GM18858 (cell line): ENCODE data around the gene CPT1A.
"Not testable (repeated sequence)": the region's sequence is repeated elsewhere in the genome, so short reads cannot be mapped to it uniquely, and the experiment has no call there.

ENCODE experiments used
- ATAC-seq: cut with Tn5 transposase; IDR thresholded peaks from one replicate; pipeline ENCODE4 v1.9.1; 2021; ENCODE audit not compliant: unreplicated experiment

Gene CPT1A

DNA sequence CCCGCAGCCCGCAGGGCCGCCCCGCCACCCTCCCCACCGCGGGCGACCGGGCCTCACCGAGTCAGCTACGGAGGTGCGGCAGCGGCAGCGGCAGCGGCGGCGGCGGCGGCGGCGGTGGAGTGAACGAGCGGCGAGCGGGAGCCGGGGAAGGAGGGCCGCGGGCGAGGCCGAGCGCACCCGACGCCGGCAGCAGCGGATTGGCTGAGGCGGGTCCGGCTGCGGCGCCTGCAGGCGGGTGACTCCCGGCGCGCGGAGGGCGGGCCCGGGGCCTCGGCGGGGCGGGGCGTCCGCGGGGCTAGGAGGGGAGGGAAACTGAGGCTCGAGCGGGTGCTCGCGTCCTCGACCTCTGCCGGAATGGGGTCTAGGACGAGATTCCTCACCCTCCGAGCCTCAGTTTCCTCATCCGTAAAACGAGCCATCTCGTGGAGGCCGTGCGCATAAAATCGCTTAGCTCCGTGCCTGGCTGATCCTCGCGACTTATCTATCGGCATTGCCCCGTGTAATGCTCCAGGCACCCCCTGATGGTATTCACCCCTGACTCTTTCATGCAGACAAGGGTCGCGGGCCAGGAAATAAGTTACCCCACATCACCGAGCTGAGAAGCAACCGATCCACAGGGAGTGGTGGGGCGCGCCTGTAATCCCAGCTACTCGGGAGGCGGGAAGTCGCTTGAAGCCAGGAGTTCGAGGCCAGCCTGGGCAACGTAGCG lies at the start of gene CPT1A:
Gene CPT1A, minus strand, starts transcription at position 199 of the 709 bp plus-strand sequence. CDS start 26,442 bp downstream, outside the sequence.
- ATAC-seq = no peak

DNA sequence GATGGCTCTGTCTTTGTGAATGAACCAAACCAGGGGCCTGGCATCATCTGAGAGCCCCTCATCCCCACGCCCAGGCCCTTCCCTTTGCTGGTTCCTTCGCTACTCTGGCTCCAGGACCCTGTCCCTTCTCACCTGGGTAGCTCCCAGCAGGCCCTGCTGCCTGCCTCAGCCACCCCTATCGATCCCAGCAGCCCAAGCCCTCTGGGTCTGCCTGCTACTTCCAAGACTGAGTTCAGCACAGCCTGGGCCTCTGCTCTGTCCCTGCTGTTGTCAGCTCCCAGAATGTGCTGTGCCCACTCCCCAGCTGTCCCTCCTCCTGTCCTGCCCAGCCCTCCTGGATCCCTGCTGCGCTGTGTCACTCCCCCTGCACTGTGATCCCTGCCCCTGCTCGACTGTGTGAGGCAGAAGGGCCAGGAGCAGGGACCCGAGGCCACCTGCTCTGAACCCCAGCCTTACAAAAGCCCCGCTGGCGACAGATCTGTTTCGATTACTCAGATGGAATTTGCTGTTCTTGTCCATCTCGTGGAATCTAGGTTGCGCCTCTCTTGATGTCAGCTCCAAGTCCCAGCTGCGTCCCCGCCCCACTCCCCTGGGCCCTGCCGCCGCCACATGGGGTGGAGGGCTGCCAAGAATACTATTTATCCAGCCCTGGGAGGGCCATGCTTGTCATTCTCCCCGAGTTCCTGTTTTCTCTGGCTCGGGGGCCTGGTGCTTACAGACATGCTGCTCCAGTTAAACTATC lies 48.9 kb upstream of the CPT1A start:
- no peak for ATAC-seq

DNA sequence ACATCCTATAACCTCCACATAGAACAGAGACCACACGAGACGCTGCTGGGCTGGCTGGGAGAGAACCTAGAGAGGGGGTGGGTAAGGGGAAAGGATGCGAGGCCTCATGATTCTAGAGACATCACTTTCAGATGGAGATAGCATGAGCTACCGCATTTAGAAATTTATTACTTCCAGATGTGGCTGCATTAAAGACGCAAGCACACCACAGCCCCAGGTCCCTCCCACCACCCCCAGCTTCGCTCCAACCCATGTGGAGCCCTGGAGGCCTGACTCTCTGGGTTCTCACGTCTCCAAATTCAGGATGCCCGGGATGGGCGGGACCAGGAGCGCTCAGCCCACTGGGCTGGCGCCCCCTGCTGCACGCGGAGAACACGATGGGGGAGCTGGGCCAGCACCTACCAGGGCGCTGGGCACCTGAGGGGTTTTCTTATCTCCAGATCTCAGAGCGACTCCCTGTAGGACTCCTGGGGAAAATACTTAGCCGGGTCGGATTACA lies 48.3 kb upstream of the CPT1A start:
- no peak for ATAC-seq

DNA sequence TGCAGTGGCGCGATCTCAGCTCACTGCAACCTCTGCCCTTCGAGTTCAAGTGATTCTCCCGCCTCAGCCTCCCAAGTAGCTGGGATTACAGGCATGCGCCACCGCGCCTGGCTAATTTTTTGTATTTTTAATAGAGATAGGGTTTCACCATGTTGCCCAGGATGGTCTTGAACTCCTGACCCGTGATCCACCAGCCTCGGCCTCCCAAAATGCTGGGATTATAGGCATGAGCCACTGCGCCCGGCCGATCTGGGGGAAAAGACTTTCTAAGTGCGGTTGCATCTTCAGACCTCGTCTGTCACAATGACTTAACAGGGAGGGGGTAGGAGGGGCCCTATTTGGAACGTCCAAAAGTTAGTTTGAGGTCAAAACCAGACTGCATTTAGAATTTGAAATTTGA lies 43.1 kb upstream of the CPT1A start:
- not testable (repeated sequence) for ATAC-seq

DNA sequence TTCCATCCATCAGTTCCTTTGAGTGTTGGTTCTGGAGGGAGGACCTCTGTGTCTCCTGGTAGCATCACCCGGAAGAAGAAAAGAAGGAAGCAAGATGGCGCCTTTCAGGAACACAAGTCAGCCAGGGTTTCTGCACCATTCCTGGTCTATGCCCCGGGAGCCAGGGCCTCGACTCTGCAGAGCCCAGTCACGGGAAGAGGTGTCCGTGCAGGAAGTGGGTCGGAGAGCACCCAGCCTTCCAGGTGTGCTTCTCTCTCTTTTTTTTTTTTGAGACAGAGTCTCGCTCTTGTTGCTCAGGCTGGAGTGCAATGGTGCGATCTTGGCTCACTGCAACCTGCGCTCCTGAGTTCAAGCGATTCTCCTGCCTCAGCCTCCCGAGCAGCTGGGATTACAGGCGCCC lies 40.7 kb upstream of the CPT1A start:
- no peak for ATAC-seq

DNA sequence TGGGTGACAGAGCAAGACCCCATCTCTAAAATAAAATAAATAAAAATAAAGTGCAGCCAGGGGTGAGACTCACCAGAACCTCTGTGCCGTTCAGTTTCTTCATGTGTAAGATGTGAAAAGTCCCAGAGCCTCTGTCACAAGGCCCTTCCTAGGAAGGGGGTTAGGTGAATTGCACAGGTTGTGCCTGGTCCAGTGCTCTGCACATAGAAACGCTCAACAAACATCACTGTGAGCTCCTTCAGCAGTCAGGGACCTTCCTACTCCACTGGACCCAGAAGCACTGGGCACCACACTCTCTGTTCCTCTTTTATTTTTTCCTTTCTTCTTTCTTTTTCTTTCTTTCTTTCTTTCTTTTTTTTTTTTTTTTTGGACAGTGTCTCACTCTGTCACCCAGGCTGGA lies 39.6 kb upstream of the CPT1A start:
- no peak for ATAC-seq

DNA sequence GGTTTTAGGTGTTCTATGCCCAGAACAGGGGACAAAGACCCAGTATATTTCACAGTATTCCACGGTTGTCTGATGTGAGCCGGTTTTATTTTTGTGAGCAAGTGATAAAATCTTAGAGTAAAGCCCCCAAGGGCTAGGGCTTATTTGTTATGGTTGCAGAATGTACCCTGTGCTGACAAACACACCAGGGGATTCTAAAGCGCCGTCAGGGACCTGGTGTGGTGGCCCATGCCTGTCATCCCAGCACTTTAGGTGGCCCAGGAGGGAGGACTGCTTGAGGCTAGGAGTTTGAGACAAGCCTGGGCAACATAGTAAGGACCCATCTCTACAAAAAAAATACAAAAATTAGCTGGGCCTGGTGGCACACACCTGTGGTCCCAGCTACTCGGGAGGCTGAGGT lies 39.1 kb upstream of the CPT1A start:
- no peak for ATAC-seq

DNA sequence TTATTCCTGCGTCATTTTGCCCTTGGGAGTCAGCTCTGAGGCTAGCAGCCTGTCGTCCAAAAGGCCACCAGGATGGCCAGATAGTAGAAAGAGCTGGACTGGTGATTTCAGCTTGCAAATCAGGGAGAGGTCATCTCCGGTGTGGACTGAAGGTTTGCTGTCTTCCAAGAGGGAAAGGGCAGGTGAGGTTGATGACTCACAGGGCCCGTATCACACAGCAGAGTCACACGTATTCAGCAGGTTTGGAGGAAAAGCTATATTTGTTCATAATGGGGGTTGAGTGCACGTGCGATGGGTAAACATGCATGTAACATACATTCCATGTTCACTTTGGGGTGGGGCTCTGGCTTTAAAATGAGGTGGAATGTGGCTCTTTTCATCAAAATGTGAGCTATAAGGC lies 36.3 kb upstream of the CPT1A start:
- ATAC-seq = no peak

DNA sequence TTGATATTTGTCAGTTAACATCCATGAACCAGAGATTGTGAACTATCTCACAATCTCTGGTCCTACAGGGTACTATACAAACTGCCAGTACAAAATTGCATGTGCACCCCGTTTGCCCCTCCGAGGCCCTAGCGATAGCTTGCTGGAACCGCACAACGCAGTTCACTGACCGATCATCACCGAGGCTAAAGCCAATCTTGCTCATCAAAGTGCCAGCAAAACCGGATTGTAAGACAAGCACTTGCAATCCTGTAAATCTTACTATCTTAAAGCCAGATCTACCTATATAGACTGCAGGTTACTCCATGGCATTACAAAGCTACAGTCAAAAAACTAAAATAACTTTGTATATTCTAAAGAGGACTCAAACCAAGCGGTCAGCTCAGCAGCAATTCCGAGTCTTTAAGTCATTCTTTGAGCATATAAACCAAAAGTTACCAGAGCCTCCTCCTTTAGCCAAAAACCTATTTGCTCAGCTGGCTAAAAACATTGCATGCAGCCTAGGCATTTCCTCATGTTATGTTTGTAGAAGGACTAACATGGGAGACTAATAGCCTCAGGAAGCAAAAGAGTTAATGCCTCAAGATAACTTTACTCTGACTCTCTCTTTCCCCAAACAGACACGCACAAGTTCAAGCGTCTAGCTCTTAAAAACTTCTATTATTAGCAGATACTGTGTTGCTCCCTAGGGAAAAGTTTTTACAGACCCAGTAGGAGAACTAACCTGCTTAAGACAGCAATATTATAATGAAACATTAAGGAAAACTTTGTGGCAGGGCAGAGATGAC lies 30.7 kb upstream of the CPT1A start:
- ATAC-seq = no peak

DNA sequence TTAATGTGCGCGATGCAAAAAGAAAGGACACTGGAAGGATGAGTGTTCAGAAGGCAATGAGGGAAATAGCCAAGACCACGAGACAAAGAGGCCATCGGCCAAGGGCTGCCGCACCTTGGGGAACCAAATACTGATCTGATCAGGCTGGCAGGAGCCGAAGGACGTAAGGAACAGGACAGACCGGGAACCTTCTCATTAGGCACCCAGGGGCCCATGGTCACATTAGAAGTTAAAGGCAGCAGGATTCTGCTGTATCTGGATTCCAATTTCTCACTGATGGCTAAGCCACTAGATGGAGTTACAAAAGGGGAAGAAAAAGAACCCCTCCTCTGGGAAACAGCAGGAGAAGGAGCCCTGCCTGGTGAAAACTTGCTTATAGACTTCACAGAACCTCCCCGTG lies 28.8 kb upstream of the CPT1A start:
- ATAC-seq = no peak

DNA sequence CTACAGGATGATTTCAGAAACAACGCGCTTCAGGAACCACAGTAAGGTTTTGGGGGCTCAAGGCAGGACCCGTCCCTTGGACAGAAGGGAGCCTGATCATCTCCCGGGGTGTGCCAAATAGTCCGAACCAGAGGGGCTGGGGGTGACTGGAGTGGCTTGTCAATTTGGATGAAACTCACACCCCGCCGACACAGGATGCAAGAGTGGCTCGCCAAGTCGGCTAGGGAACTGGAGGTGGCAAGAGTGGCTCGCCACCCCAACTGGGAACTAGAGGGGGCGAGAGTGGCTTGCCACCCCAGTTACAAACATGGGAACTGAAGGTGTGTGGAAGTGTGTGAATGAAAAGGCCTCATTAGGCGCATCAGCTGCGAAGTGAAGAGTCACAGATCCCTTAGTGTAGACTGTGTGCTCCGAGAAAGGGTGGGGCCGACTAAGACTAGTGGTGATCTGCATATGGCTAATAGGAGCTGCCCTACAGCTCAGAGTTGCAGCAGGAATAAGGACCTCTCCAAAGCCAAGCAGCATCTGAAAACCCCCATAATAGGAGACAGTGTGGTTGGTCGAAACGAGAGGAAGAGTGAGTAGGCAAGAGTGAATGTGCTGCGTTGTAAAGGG lies 26.6 kb upstream of the CPT1A start:
- ATAC-seq = no peak

DNA sequence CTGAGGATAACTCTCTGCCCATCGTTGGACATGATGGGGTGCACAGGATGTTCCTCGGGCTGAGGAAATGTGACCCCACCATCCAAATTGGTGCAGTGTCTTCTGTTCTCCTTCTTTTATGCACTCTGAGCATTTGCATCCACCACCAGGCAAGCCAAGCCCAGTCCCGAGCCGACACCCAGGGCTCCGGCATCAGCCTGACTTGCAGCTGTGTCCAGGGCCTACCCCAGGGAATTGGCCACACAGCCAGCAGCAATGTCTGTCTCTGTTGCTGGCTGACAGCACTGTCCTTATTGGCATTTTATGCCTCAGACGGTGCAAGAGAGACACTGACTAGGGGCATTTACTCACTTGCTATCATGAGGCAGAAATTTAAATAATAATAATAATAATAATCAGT lies 25.4 kb upstream of the CPT1A start:
- no peak for ATAC-seq

DNA sequence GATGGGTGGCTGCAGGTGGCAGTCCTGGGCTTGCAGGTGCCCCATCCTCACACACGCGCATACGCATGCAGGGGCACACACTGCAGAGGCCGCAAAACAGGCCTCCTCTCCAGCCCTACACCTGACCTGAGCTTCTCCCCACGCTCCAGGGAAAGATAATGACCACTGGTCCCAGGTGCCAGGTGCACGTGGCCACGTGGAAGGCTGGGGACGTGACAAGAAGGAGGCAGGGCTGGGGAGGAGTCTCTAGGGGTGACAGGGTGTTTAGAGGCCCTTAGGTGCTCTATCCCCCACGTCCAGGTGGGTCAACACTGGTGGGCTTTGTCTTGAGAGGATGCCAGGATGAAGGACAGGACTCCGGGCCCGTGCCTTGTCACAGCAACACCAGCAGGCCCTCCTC lies 23.5 kb upstream of the CPT1A start:
- ATAC-seq = no peak

DNA sequence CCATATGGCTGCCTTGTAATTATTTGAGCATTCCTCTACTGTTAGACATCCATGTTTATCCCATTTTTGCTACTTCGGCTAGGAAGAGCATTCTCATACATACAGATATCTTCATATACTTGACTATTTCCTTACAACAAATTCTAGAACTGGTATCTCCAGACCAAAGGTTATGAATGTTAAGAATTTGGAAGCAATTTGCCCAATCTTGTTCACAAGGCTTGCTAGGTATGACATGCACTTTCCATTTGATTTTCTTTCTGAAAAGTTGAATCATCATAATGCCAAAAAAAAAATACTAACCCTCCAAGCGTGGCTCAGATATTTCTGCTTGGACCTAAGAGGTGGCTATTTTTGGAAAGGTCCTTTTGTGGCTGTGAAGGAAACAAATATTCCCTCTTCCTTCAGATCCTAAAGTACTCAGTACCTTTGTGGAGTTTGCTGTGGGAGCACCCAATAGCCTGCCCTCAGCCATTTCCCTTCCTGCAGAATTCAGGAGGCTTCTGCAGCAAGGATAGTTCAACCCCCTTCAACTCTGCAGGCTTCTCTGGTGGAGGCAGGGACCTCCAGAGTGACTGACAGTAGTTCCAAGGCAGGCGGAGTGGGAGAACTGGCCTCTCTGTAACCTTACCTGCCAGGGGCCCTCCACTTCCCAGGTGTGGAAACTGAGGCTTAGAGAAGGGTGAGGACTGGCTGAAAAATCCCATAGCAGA lies 22.0 kb upstream of the CPT1A start:
- no peak for ATAC-seq

DNA sequence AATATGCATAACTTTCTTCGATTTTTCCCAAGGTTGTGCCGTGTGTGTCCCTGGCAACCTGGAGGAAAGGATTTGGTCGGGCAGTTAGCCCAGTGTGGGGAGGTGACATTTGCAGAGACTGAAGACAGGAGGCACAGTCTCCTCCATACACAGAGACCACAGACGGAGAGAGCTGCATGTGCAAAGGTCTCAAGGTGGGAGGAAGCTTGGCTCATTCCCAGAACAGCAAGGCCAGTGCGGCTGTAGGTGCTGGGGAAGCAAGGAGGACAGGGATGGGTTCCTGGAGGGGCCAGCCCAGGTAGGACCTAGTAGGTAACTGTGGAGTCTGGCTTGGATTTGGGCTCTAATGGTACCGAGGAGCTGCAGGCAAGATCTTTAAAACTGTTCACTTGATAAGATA lies 20.7 kb upstream of the CPT1A start:
- ATAC-seq = no peak

DNA sequence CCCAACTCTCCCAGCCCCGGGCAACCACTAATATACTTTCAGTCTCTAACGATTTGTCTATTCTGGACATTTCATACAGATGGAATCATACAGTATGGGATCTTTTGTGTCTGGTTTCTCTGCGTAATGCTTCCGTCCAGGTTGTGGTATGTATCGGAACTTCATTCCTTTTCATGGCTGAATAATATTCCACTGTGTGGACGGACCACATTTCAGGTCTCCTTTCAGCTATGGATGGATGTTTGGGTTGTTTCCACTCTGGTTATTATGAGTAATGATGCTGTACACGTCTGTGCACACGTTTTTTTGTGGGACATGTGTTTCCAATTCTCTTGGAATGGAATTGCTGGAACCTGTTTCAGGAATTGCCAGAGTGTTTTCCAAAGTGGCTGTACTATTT lies 17.4 kb upstream of the CPT1A start:
- no peak for ATAC-seq

DNA sequence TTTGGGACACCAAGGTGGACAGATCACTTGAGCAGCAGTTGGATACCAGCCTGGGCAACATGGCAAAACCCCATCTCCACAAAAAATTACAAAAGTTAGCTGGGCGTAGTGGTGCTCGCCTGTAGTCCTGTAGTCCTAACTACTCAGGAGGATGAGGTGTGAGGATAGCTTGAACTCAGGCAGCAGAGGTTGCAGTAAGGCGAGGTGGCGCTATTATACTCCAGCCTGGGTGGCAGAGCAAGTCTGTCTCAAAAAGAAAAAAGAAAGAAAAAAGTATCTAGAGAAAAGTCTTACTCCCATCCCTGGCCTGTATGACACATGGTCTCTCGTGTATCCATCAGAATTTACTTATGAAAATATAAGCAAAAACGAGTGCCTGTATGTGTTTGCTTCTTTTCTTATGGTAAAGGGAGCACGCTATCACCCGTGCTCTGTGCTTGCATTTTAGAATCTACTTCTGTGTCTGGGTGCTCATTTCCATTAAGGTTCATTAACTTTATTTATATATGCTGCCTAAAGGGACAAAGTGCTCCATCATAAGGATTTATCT lies 15.4 kb upstream of the CPT1A start:
- ATAC-seq = no peak

DNA sequence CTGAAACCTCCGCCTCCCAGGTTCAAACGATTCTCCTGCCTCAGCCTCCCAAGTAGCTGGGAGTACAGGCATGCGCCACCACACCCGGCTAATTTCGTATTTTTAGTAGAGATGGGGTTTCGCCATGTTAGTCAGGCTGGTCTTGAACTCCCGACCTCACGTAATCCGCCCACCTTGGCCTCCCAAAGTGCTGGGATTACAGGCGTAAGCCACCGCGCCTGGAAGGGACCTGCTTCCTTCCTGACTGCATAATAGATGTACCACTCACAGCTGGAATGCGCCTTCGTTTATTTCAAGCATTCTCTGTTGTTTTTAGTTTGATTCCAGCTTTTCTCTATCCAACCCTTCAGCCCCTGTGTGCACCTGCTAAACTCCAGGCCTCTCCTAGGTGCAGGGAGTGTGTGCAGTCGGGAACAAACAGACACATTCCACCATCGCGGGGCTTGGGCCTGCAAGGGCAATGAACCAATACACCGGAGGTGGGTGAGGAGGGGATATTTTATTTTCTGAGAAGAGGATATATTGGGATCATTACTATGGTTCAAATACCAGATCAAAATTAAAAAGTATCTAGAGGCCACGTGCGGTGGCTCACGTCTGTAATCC lies 14.8 kb upstream of the CPT1A start:
- ATAC-seq = not testable (repeated sequence)

DNA sequence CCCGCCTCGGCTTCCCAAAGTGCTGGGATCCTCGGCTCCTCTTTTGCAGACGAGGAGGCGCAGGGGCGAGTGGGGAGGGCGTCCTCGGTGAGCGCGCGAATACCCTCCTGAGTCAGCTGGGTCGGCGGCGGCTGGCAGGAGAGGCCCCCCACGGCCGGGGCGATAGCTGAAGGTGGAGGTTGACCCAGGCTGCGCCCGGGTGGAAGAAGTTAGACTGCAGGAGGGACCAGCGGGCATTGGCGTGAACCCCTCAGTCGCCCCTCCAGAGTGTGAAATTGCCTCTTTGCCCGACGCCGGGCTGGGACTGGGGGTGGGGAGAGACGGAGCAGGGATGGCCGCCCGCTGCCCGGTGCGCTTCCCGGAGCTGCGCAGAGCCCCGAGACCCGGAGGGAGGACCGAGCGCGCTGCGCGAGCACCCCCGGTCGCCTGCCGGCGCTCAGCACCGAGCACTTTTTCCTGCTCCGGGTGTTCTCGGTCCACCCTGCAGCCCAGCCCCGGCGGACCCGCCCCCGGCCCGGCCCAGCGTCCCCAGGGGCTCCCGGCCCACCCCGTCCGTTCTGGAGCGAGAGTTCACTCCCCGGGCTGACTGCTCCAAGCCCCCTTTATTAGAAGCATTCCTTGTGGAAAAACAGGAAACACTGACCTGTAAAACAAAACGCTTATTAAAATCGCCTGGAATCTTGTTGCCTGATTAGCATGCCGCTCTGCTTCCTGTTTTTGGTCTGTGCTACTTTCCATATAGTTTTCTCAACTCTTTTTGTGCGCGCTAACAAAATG lies 13.7 kb upstream of the CPT1A start:
- ATAC-seq = no peak
